ENCODE results near the gene DDX51.
"Not testable (repeated sequence)": the region's sequence is repeated elsewhere in the genome, so short reads cannot be mapped to it uniquely, and the experiment has no call there.

The DDX51 gene

GRCh38 chr12:132116709-132117557 is 27.2 kb downstream of the DDX51 start:
- DNase-seq (ENCODE audit: low read depth) = no peak

GRCh38 chr12:132115500-132115899 is 28.6 kb downstream of the DDX51 start:
- no peak for DNase-seq (ENCODE audit: low read depth)

GRCh38 chr12:132114667-132115066 is 29.5 kb downstream of the DDX51 start:
- DNase-seq (ENCODE audit: low read depth) = no peak

- DNase-seq (ENCODE audit: low read depth) = no peak
These were observed 32.3 kb downstream of the DDX51 start for GRCh38 chr12:132111654-132112304.

- no peak for DNase-seq (ENCODE audit: low read depth)
These were observed 33.4 kb downstream of the DDX51 start for GRCh38 chr12:132110677-132111076.

- no peak for DNase-seq (ENCODE audit: low read depth)
These were observed 34.4 kb downstream of the DDX51 start for GRCh38 chr12:132109741-132110140.

- DNase-seq (ENCODE audit: low read depth) = no peak
These were observed 35.8 kb downstream of the DDX51 start for GRCh38 chr12:132108211-132108832.

- DNase-seq (ENCODE audit: low read depth) = peak; percentile 76
These were observed 37.2 kb downstream of the DDX51 start for GRCh38 chr12:132106921-132107320.

- DNase-seq (ENCODE audit: low read depth) = no peak
These were observed 38.7 kb downstream of the DDX51 start for GRCh38 chr12:132105467-132105866.

- no peak for DNase-seq (ENCODE audit: low read depth)
These were observed 40.4 kb downstream of the DDX51 start for GRCh38 chr12:132103542-132104308.

GRCh38 chr12:132103072-132103471 is 41.0 kb downstream of the DDX51 start:
- not testable (repeated sequence) for DNase-seq (ENCODE audit: low read depth)

- no peak for DNase-seq (ENCODE audit: low read depth)
These were observed 41.8 kb downstream of the DDX51 start for GRCh38 chr12:132102297-132102696.

GRCh38 chr12:132100306-132101065 is 43.6 kb downstream of the DDX51 start:
- DNase-seq (ENCODE audit: low read depth) = no peak

- DNase-seq (ENCODE audit: low read depth) = no peak
These were observed 44.4 kb downstream of the DDX51 start for GRCh38 chr12:132099739-132100138.

GRCh38 chr12:132095520-132096409 is 48.4 kb downstream of the DDX51 start:
- no peak for DNase-seq (ENCODE audit: low read depth)

GRCh38 chr12:132094269-132094891 is 49.7 kb downstream of the DDX51 start:
- no peak for DNase-seq (ENCODE audit: low read depth)

- DNase-seq (ENCODE audit: low read depth) = no peak
These were observed 54.7 kb downstream of the DDX51 start for GRCh38 chr12:132089407-132089910.

Data from ELR (cell line).